HG02884 (cell line): ENCODE data around the gene MTMR11.
"Not testable (repeated sequence)": the region's sequence is repeated elsewhere in the genome, so short reads cannot be mapped to it uniquely, and the experiment has no call there.

Experiments used
- ATAC-seq: cut with Tn5 transposase; IDR thresholded peaks from one replicate; pipeline ENCODE4 v1.9.1; 2021; ENCODE audit warnings: mild to moderate bottlenecking, moderate library complexity; ENCODE audit not compliant: unreplicated experiment

MTMR11 gene

GRCh38 chr1:149936170-149936991 is at the start of gene MTMR11:
TSS of gene MTMR11 (minus strand) at chr1:149936879. CDS start at chr1:149936647, 232 bp downstream.
- no peak for ATAC-seq

- ATAC-seq, result no peak
Measured at GRCh38 chr1:149979972-149980540, 43.4 kb upstream of the MTMR11 start.

- no peak for ATAC-seq
Measured at GRCh38 chr1:149979245-149979971, 42.7 kb upstream of the MTMR11 start.

GRCh38 chr1:149978547-149979023 is 41.9 kb upstream of the MTMR11 start:
- no peak for ATAC-seq

- no peak for ATAC-seq
Measured at GRCh38 chr1:149977345-149977744, 40.7 kb upstream of the MTMR11 start.

- no peak for ATAC-seq
Measured at GRCh38 chr1:149972547-149972946, 35.9 kb upstream of the MTMR11 start.

- no peak for ATAC-seq
Measured at GRCh38 chr1:149967646-149968045, 31.0 kb upstream of the MTMR11 start.

- ATAC-seq, result no peak
Measured at GRCh38 chr1:149967041-149967440, 30.4 kb upstream of the MTMR11 start.

- ATAC-seq, result no peak
Measured at GRCh38 chr1:149966405-149966804, 29.7 kb upstream of the MTMR11 start.

- no peak for ATAC-seq
Measured at GRCh38 chr1:149965440-149965839, 28.8 kb upstream of the MTMR11 start.

- ATAC-seq, result no peak
Measured at GRCh38 chr1:149963358-149963757, 26.7 kb upstream of the MTMR11 start.

- ATAC-seq, result no peak
Measured at GRCh38 chr1:149962736-149963135, 26.1 kb upstream of the MTMR11 start.

- ATAC-seq, result no peak
Measured at GRCh38 chr1:149962039-149962647, 25.5 kb upstream of the MTMR11 start.

GRCh38 chr1:149957548-149957947 is 20.9 kb upstream of the MTMR11 start:
- ATAC-seq, result not testable (repeated sequence)

GRCh38 chr1:149949911-149950310 is 13.2 kb upstream of the MTMR11 start:
- no peak for ATAC-seq

GRCh38 chr1:149945206-149945605 is 8.5 kb upstream of the MTMR11 start:
- no peak for ATAC-seq

GRCh38 chr1:149942885-149943284 is 6.2 kb upstream of the MTMR11 start:
- no peak for ATAC-seq

- no peak for ATAC-seq
Measured at GRCh38 chr1:149942207-149942606, 5.5 kb upstream of the MTMR11 start.

GRCh38 chr1:149940427-149940826 is 3.7 kb upstream of the MTMR11 start:
- no peak for ATAC-seq

- not testable (repeated sequence) for ATAC-seq
Measured at GRCh38 chr1:149938668-149939003, 2.0 kb upstream of the MTMR11 start.

- ATAC-seq, result no peak
Measured at GRCh38 chr1:149937759-149938158, 1.1 kb upstream of the MTMR11 start.
